K562 (cell line): ENCODE results near the gene NOL4L. TPM values are rescaled to one million over a fixed set of nuclear protein-coding genes. Genes with fewer than 3 reads are reported as not detected.

ENCODE experiments used
- ATAC-seq: fragments of 200-7000 bp; cut with Tn5 transposase; 3 replicates; pipeline ENCODE4 v1.9.1; 2020; ENCODE audit warnings: moderate library complexity
- BruUV-seq: library from RNA; stranded (reverse); fragments of 400-500 nt; replicated peaks from 2 replicates; lab custom pipeline; 2021; lab: Mats Ljungman, UMichigan
- CTCF ChIA-PET: fragments of 300-600 bp; formaldehyde crosslinking; extraction: SDS; loops from one replicate; lab custom pipeline; 2021; ENCODE audit warnings: low intra/inter-chr PET ratio; lab: Yijun Ruan, JAX
- POLR2A ChIA-PET: fragments of 300-600, 350-650 bp; sonication (Branson Sonifier 250); formaldehyde crosslinking; extraction: SDS; loops from one replicate; lab custom pipeline; 2021; ENCODE audit warnings: antibody characterized with exemption, inconsistent platforms; lab: Yijun Ruan, JAX
- DNase-seq, 4 experiments: peaks; one replicate each; pipeline versions ENCODE4 v3.0.0 to v3.0.0-alpha.2; 2011 to 2018; ENCODE audit warnings: low spot score in 3 of 4, mixed read lengths in 3 of 4; ENCODE audit errors: extremely low read depth in 1 of 4
- FAIRE-seq: peaks from 2 replicates; lab custom pipeline; 2011; peaks lifted over from hg19 to GRCh38; lab: Jason Lieb, UNC
- H2AFZ ChIP-seq: 2 replicates; pipeline ENCODE4 v1.6.0; 2011; ENCODE audit warnings: low read depth, low read length, control low read depth, inconsistent platforms
- H3K27ac ChIP-seq: fragments of 200-600 bp; 3 replicates; pipeline ENCODE4 v1.8.0; 2011; ENCODE audit warnings: low read depth, mild to moderate bottlenecking, control low read depth, inconsistent platforms, low read length, moderate library complexity, mixed read lengths; ENCODE audit errors: extremely low read depth
- H3K27me3 ChIP-seq, 2 experiments: fragments of 300-600 bp in 1 of 2; 2 replicates in 1 of 2; 3 replicates in 1 of 2; pipeline versions ENCODE4 v1.6.0 to v1.8.0; 2011; ENCODE audit warnings: inconsistent platforms in 2 of 2, low read length in 2 of 2, mild to moderate bottlenecking in 1 of 2, mixed read lengths in 1 of 2, moderate library complexity in 1 of 2; ENCODE audit not compliant: control insufficient read depth in 2 of 2, insufficient read depth in 2 of 2
- H3K36me3 ChIP-seq: fragments of 300-600 bp; 3 replicates; pipeline ENCODE4 v1.8.0; 2011; ENCODE audit warnings: mild to moderate bottlenecking, low read length, inconsistent platforms; ENCODE audit not compliant: control insufficient read depth, insufficient read depth
- H3K4me1 ChIP-seq, 2 experiments: fragments of 200-600 bp in 1 of 2; replicated peaks in 1 of 2; 2 replicates in 1 of 2; 3 replicates in 1 of 2; pipeline versions ENCODE4 v1.5.1 to v1.8.0; 2011; ENCODE audit warnings: inconsistent platforms in 2 of 2, low read length in 2 of 2, mild to moderate bottlenecking in 1 of 2, mixed read lengths in 1 of 2, moderate library complexity in 1 of 2; ENCODE audit not compliant: control insufficient read depth in 2 of 2, insufficient read depth in 2 of 2
- H3K4me2 ChIP-seq: 2 replicates; pipeline ENCODE4 v1.6.1; 2011; ENCODE audit warnings: low read length, control low read depth, inconsistent platforms, mixed read lengths; ENCODE audit not compliant: insufficient read depth
- H3K4me3 ChIP-seq: fragments of 200-600 bp; sonication (generic), shearing (Covaris generic); 2 replicates; pipeline ENCODE4 v1.5.1; 2016; ENCODE audit warnings: control low read depth, inconsistent platforms
- H3K79me2 ChIP-seq: fragments of 200-600 bp; 3 replicates; pipeline ENCODE4 v1.8.0; 2011; ENCODE audit warnings: low read length, inconsistent platforms; ENCODE audit not compliant: control insufficient read depth, insufficient read depth
- H3K9ac ChIP-seq, 2 experiments: 2 replicates each; pipeline versions ENCODE4 v1.6.0 to v1.6.1; 2011; ENCODE audit warnings: low read depth in 2 of 2, low read length in 2 of 2, control low read depth in 1 of 2, inconsistent platforms in 1 of 2, mild to moderate bottlenecking in 1 of 2, mixed read lengths in 1 of 2; ENCODE audit not compliant: insufficient read depth in 1 of 2
- H3K9me1 ChIP-seq: one replicate; pipeline ENCODE4 v1.6.0; 2011; ENCODE audit warnings: inconsistent platforms, mild to moderate bottlenecking, low read length, moderate library complexity; ENCODE audit not compliant: control insufficient read depth, insufficient read depth
- H3K9me3 ChIP-seq: replicated peaks from 2 replicates; pipeline ENCODE4 v1.5.1; 2011; ENCODE audit warnings: low read depth, low read length, inconsistent platforms; ENCODE audit not compliant: control insufficient read depth, insufficient read depth
- H4K20me1 ChIP-seq: replicated peaks from 2 replicates; pipeline ENCODE4 v1.6.1; 2011; ENCODE audit warnings: low read length, inconsistent platforms, mixed read lengths; ENCODE audit not compliant: control insufficient read depth, insufficient read depth
- BCOR ChIP-seq: fragments of 450-650 bp; IDR thresholded peaks from 2 replicates; pipeline ENCODE4 v1.6.1; 2016
- CHD4 ChIP-seq: fragments of 200-600 bp; sonication (generic); IDR thresholded peaks from 3 replicates; pipeline ENCODE4 v1.6.1; 2012; ENCODE audit warnings: low read depth, mild to moderate bottlenecking, mixed read lengths, low read length, inconsistent platforms; ENCODE audit not compliant: insufficient read depth, insufficient replicate concordance, poor library complexity, severe bottlenecking
- CTBP1 ChIP-seq: fragments of 450-650 bp; IDR thresholded peaks from 2 replicates; pipeline ENCODE4 v1.6.1; 2016; ENCODE audit warnings: borderline replicate concordance
- ERF ChIP-seq: fragments of 450-650 bp; formaldehyde crosslinking; IDR thresholded peaks from 2 replicates; pipeline ENCODE4 v1.4.0; 2020; ENCODE audit warnings: mild to moderate bottlenecking, mixed read lengths
- ESRRA ChIP-seq: fragments of 450-650 bp; IDR thresholded peaks from 2 replicates; pipeline ENCODE4 v1.6.1; 2014; ENCODE audit warnings: low read depth, mild to moderate bottlenecking, moderate library complexity, borderline replicate concordance
- ETS1 ChIP-seq: conservative IDR thresholded peaks from 2 replicates; pipeline ENCODE4 v1.6.1; 2011; ENCODE audit warnings: low read depth, mild to moderate bottlenecking, low read length; ENCODE audit not compliant: control insufficient read depth
- HDAC2 ChIP-seq: fragments of 450-650 bp; IDR thresholded peaks from 2 replicates; pipeline ENCODE4 v1.6.1; 2016; ENCODE audit warnings: mild to moderate bottlenecking
- KDM1A ChIP-seq, 2 experiments: fragments of 450-650 bp; IDR thresholded peaks; 2 replicates each; pipeline ENCODE4 v1.6.1; 2016; ENCODE audit warnings: mild to moderate bottlenecking in 2 of 2
- MAZ ChIP-seq, 2 experiments: fragments of 450-650 bp in 1 of 2; sonication (generic) in 1 of 2; formaldehyde crosslinking; IDR thresholded peaks in 1 of 2; conservative IDR thresholded peaks in 1 of 2; 2 replicates each; pipeline versions ENCODE4 v1.4.0 to v1.5.0; 2020; ENCODE audit warnings: mild to moderate bottlenecking in 1 of 2, missing genetic modification reagents in 1 of 2
- MCM2 ChIP-seq: fragments of 450-650 bp; IDR thresholded peaks from 2 replicates; pipeline ENCODE4 v1.6.1; 2017; ENCODE audit warnings: low read depth, mild to moderate bottlenecking
- RBM25 ChIP-seq: fragments of 200-400 bp; formaldehyde crosslinking; IDR thresholded peaks from 2 replicates; pipeline ENCODE4 v1.6.1; 2018; ENCODE audit warnings: low read length, low read depth, moderate library complexity; ENCODE audit not compliant: severe bottlenecking
- SMARCA5 ChIP-seq: fragments of 450-650 bp; IDR thresholded peaks from 2 replicates; pipeline ENCODE4 v1.6.1; 2016
- ZFP36 ChIP-seq: fragments of 150-350 bp; IDR thresholded peaks from 2 replicates; pipeline ENCODE4 v1.6.1; 2018; ENCODE audit warnings: low read length, low read depth; ENCODE audit not compliant: partially characterized antibody
- ZNF584 ChIP-seq: fragments of 200-800 bp; sonication (Bioruptor generic); IDR thresholded peaks from 2 replicates; pipeline ENCODE4 v1.6.1; 2016; ENCODE audit warnings: low read depth, mild to moderate bottlenecking, missing genetic modification characterization, missing compliant biosample characterization
- WGBS: fragments of 100-300 bp; shearing (Covaris generic); methylation state at CpG from one replicate; pipeline ENCODE4 v1.1.6; 2016; ENCODE audit warnings: low coverage, mixed read lengths; ENCODE audit not compliant: insufficient coverage; ENCODE audit errors: missing lambda C conversion rate; 5-methylcytosine and 5-hydroxymethylcytosine counted together
- in situ Hi-C: fragments of 300-500 bp; cut with MboI; formaldehyde crosslinking; loops from 4 replicates; pipeline ENCODE4 v1.15.0; 2018; ENCODE audit warnings: inconsistent platforms, mixed read lengths
- intact Hi-C: fragments of 100-400 bp; cut with micrococcal nuclease; formaldehyde crosslinking; loops from 2 replicates; pipeline ENCODE4 v1.14.2; 2022
- polyA plus RNA-seq, 8 experiments: library from polyadenylated mRNA; depleted of rRNA in 4 of 8; stranded (reverse) in 5 of 8; unstranded in 3 of 8; fragments of >200 nt; fragmentation: Nextera tagmentation in 2 of 8; fragmentation: Illumina TruSeq in 1 of 8; extraction: Ambion mirVana in 2 of 8; extraction: Trizol in 1 of 8; gene quantifications; 2 replicates each; pipeline versions ENCODE4 v1.2.1 to v1.2.3, GENCODE V29; 2011 to 2014; ENCODE audit warnings: inconsistent platforms in 1 of 8, missing spikeins in 1 of 8
- total RNA-seq, 7 experiments: library from RNA; depleted of rRNA in 6 of 7; stranded (reverse); fragments of >200 nt in 6 of 7; fragmentation: Illumina TruSeq in 2 of 7; extraction: Trizol in 2 of 7; gene quantifications; 2 replicates each; pipeline versions ENCODE4 v1.2.1 to v1.2.3, GENCODE V29; 2011 to 2021; ENCODE audit warnings: low replicate concordance in 1 of 7
- TF ChIP-seq, protein P1 (sequence below): sonication (generic); formaldehyde crosslinking; IDR thresholded peaks from 2 replicates; pipeline ENCODE4 v1.8.1; 2023; ENCODE audit warnings: mild to moderate bottlenecking, missing genetic modification reagents

NOL4L gene
- total and polyA plus RNA-seq, 9 of the 15 experiments (the other 6 are each of a cell fraction or from before 2014, with no cell fraction given) = 5.1 to 36.2 (median 13.6) TPM

- peak overlapping the region; percentile 38 to 79; a peak in 3 of 4 replicates for H3K9ac ChIP-seq
- WGBS = 62% methylated on average over 9 of the region's 9 CpGs
- peak overlapping the region; percentile 78 for H3K27ac ChIP-seq
- CTCF ChIA-PET = no interaction called here
- H4K20me1 ChIP-seq = no peaks in the 10 kb centered on the region
- DNase-seq = peak in 1 of 4 experiments; percentile 16
- H3K9me3 ChIP-seq = no peaks in the 10 kb centered on the region
- no peak overlapping the region for H2AFZ ChIP-seq
- H3K27me3 ChIP-seq = no peaks in the 10 kb centered on the region; a peak in 1 of 5 replicates
- no TSS peak for BruUV-seq
- no peaks in the 10 kb centered on the region for H3K9me1 ChIP-seq
- peaks cover 99% of the 10 kb centered on the region for H3K79me2 ChIP-seq
- peaks cover 44% of the 10 kb centered on the region for H3K36me3 ChIP-seq
- ATAC-seq = no peak
- no peak for FAIRE-seq
- no peak overlapping the region for H3K4me3 ChIP-seq
- intact Hi-C loops = no loop called here
- POLR2A ChIA-PET = interaction anchor here (0.6 to 2.7 kb wide), 9 partner anchors 8 to 60 kb away, joined by 3 to 12 read pairs (median 3); no protein-coding TSS in a partner anchor
- in situ Hi-C loops = no loop called here
- peaks cover 50 to 66% of the 10 kb centered on the region in 2 experiments for H3K4me1 ChIP-seq
- H3K4me2 ChIP-seq = peak overlapping the region; percentile 56; the same call in 1 of the 2 replicates
- 0 out of 4 replicates have a peak, but pooled peaks of 1 of the 2 experiments have one; percentile 13 for TF ChIP-seq MAZ (CRISPR knock-in tag; conservative IDR thresholded peaks at IDR 0.05 in 1 of 2, IDR thresholded peaks at IDR 0.05 in 1 of 2)
- TF ChIP-seq KDM1A (IDR thresholded peaks at IDR 0.05) = peak; percentile 43 to 65; a peak in 3 of 4 replicates
- peak; percentile 6 for TF ChIP-seq ZFP36
- TF ChIP-seq BCOR = peak; percentile 86
- TF ChIP-seq HDAC2 = 0 out of 2 replicates have a peak, but pooled peaks have one; percentile 36
- TF ChIP-seq CTBP1 = no peak
- TF ChIP-seq, protein P1, sequence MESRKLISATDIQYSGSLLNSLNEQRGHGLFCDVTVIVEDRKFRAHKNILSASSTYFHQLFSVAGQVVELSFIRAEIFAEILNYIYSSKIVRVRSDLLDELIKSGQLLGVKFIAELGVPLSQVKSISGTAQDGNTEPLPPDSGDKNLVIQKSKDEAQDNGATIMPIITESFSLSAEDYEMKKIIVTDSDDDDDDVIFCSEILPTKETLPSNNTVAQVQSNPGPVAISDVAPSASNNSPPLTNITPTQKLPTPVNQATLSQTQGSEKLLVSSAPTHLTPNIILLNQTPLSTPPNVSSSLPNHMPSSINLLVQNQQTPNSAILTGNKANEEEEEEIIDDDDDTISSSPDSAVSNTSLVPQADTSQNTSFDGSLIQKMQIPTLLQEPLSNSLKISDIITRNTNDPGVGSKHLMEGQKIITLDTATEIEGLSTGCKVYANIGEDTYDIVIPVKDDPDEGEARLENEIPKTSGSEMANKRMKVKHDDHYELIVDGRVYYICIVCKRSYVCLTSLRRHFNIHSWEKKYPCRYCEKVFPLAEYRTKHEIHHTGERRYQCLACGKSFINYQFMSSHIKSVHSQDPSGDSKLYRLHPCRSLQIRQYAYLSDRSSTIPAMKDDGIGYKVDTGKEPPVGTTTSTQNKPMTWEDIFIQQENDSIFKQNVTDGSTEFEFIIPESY (CRISPR knock-in tag) = peak; percentile 86
- 0 out of 2 replicates have a peak, but pooled peaks have one; percentile 17 for TF ChIP-seq ETS1
- TF ChIP-seq ERF (CRISPR knock-in tag) = 0 out of 2 replicates have a peak, but pooled peaks have one; percentile 16
- peak; percentile 57 for TF ChIP-seq CHD4
- TF ChIP-seq SMARCA5 = peak; percentile 44; the same call in 1 of the 2 replicates
- TF ChIP-seq ESRRA = peak; percentile 76
- peak; percentile 92 for TF ChIP-seq RBM25
- TF ChIP-seq ZNF584 (CRISPR knock-in tag) = no peak
- no peak for TF ChIP-seq MCM2
Observed at GRCh38 chr20:32569380-32570305, 15.5 kb downstream of the NOL4L start.
